Colonic mucosa (tissue), 4 donors: Measurements from ENCODE around the gene SLX4IP. TPM values are rescaled to one million over a fixed set of nuclear protein-coding genes. Genes with fewer than 3 reads are reported as not detected.
A peak's percentile ranks its signal among the peaks of the same experiment; 100 is the strongest.

ENCODE experiments used
- DNase-seq: peaks from one replicate; pipeline ENCODE4 v3.0.0-alpha.2; 2020
- H3K27ac ChIP-seq: fragments of 200-600 bp; one replicate; pipeline ENCODE4 v1.8.0; 2021
- H3K27me3 ChIP-seq: fragments of 200-600 bp; one replicate; pipeline ENCODE4 v1.8.0; 2021
- H3K36me3 ChIP-seq: fragments of 200-600 bp; one replicate; pipeline ENCODE4 v1.8.0; 2021
- H3K4me1 ChIP-seq: fragments of 200-600 bp; one replicate; pipeline ENCODE4 v1.8.0; 2021; ENCODE audit warnings: mild to moderate bottlenecking
- H3K4me3 ChIP-seq: fragments of 200-600 bp; one replicate; pipeline ENCODE4 v1.8.0; 2021
- H3K9ac ChIP-seq, 2 donors: one replicate each; pipeline ENCODE4 v1.7.0; 2013; ENCODE audit warnings: control low read depth in 2 of 2, low read depth in 2 of 2, low read length in 2 of 2
- H3K9me3 ChIP-seq: fragments of 200-600 bp; one replicate; pipeline ENCODE4 v1.8.0; 2021
- intact Hi-C: fragments of 100-400 bp; cut with DNase I; formaldehyde crosslinking; loops from one replicate; pipeline ENCODE4 v1.14.1; 2022
- total RNA-seq, 2 donors: library from RNA; stranded (reverse); fragmentation: NEBNext Ultra II Directional in 1 of 2; extraction: Animal tissue kit (Norgen Biotek cat#: 25700) in 1 of 2; gene quantifications; one replicate each; pipeline ENCODE4 v1.2.1, GENCODE V29; 2021
- TF ChIP-seq, protein P1 (sequence below): fragments of 200-600 bp; IDR thresholded peaks from one replicate; pipeline ENCODE4 v1.8.0; 2022; ENCODE audit warnings: antibody characterized with exemption, mild to moderate bottlenecking
- donor health status: healthy.
- donor health status: DM: no; HTN: no; CAD: no.
- donor health status: DM: no; HTN: no; CAD: no.

SLX4IP gene
- total RNA-seq, 2 donors from 2014 or later, result 5.0 to 8.8 TPM

DNA sequence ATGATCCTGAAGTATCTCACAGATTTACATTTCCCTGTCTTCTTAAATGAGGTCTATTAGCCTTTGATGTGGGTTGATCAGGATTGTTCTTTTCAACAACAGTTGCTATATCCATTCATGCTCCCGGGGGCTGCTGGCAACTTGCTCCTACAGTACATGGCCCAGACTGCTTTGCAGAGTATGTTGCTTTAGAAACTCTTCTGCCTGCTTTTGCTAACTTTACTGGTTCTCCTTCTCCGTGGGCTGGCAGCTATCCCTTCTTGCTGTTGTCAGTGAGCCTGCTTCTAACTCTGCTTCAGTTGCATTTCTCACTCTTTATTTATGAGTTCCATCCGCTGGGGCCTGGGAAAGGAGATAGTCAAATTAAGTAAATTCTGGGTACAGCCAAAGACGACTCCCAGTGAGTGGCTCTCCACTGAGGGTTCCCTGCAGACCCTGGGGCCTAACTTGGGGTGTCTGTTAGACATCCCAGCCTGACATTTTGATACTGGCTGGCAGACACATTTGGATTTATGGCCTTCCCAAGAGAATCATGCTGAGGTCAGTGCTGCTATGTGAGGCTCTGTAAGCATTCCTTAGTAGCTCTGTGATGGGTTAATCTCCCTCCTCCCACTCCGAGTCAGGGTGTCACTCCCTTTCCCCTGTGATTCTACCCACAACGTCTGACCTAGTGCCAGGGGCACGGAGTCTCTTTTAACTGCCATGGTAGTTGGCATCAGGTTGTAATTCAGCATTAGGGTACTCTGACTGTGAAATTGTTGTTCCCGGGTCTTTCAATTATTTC lies 73.6 kb downstream of the SLX4IP start:
- H3K9ac ChIP-seq, result peak overlapping the region in 1 of 2 donors; percentile 4
- H3K27me3 ChIP-seq, result no peaks in the 10 kb centered on the region
- H3K27ac ChIP-seq, result peak overlapping the region; percentile 14
- H3K9me3 ChIP-seq, result no peaks in the 10 kb centered on the region
- no peaks in the 10 kb centered on the region for H3K36me3 ChIP-seq
- H3K4me3 ChIP-seq, result no peak overlapping the region
- TF ChIP-seq, protein P1, sequence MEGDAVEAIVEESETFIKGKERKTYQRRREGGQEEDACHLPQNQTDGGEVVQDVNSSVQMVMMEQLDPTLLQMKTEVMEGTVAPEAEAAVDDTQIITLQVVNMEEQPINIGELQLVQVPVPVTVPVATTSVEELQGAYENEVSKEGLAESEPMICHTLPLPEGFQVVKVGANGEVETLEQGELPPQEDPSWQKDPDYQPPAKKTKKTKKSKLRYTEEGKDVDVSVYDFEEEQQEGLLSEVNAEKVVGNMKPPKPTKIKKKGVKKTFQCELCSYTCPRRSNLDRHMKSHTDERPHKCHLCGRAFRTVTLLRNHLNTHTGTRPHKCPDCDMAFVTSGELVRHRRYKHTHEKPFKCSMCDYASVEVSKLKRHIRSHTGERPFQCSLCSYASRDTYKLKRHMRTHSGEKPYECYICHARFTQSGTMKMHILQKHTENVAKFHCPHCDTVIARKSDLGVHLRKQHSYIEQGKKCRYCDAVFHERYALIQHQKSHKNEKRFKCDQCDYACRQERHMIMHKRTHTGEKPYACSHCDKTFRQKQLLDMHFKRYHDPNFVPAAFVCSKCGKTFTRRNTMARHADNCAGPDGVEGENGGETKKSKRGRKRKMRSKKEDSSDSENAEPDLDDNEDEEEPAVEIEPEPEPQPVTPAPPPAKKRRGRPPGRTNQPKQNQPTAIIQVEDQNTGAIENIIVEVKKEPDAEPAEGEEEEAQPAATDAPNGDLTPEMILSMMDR, result no peak
- DNase-seq, result no peak
- intact Hi-C loops, result no loop called here
- H3K4me1 ChIP-seq, result peaks cover 5% of the 10 kb centered on the region

GRCh38 chr20:10509376-10509775 lies 74.3 kb downstream of the SLX4IP start:
- no peaks in the 10 kb centered on the region for H3K27me3 ChIP-seq
- no peaks in the 10 kb centered on the region for H3K9me3 ChIP-seq
- no peak overlapping the region for H3K4me3 ChIP-seq
- no peaks in the 10 kb centered on the region for H3K36me3 ChIP-seq
- H3K27ac ChIP-seq, result no peak overlapping the region
- H3K4me1 ChIP-seq, result peaks cover 5% of the 10 kb centered on the region
- H3K9ac ChIP-seq, result no peak overlapping the region
- intact Hi-C loops, result no loop called here
- TF ChIP-seq, protein P1, result no peak
- DNase-seq, result no peak

- H3K27me3 ChIP-seq, result no peaks in the 10 kb centered on the region
- intact Hi-C loops, result no loop called here
- H3K4me3 ChIP-seq, result no peak overlapping the region
- peaks cover 5% of the 10 kb centered on the region for H3K4me1 ChIP-seq
- no peak for DNase-seq
- H3K27ac ChIP-seq, result no peak overlapping the region
- H3K36me3 ChIP-seq, result no peaks in the 10 kb centered on the region
- no peaks in the 10 kb centered on the region for H3K9me3 ChIP-seq
- TF ChIP-seq, protein P1, result no peak
- H3K9ac ChIP-seq, result no peak overlapping the region
These were observed 75.1 kb downstream of the SLX4IP start for GRCh38 chr20:10510216-10510615.

GRCh38 chr20:10511170-10511508 lies 76.0 kb downstream of the SLX4IP start:
- Histone ChIP-seq H3K9me3 (no peaks in the 10 kb centered on the region), H3K36me3 (no peaks in the 10 kb centered on the region), H3K4me1 (peaks cover 5% of the 10 kb centered on the region), H3K27ac (peak overlapping the region; percentile 40), H3K27me3 (no peaks in the 10 kb centered on the region), H3K9ac (peak overlapping the region in 1 of 2 donors; percentile 5), H3K4me3 (no peak overlapping the region)
- intact Hi-C loops, result no loop called here
- TF ChIP-seq, protein P1, result no peak
- DNase-seq, result no peak

- TF ChIP-seq, protein P1, result no peak
- intact Hi-C loops, result no loop called here
These were observed 76.6 kb downstream of the SLX4IP start for GRCh38 chr20:10511509-10512251.

More at GRCh38 chr20:10511509-10512251, 76.6 kb downstream of the SLX4IP start:
- Histone ChIP-seq H3K27ac (peak overlapping the region; percentile 46), H3K27me3 (no peaks in the 10 kb centered on the region), H3K4me3 (no peak overlapping the region), H3K9ac (peak overlapping the region in 1 of 2 donors; percentile 5), H3K9me3 (no peaks in the 10 kb centered on the region), H3K36me3 (no peaks in the 10 kb centered on the region), H3K4me1 (peaks cover under 1% of the 10 kb centered on the region)
- peak; percentile 70 for DNase-seq
